Lower leg skin (tissue), 4 donors: ENCODE results near the gene GPS1. TPM values are rescaled to one million over a fixed set of nuclear protein-coding genes. Genes with fewer than 3 reads are reported as not detected.

Experiments
- DNase-seq, 2 donors: peaks; one replicate each; pipeline ENCODE4 v3.0.0-alpha.2; 2019; ENCODE audit warnings: low spot score in 2 of 2
- H3K4me3 ChIP-seq: fragments of 200-600 bp; sonication (generic); 2 replicates; pipeline ENCODE4 v1.5.1; 2017; ENCODE audit warnings: mild to moderate bottlenecking, low read depth; ENCODE audit not compliant: poor library complexity, severe bottlenecking
- POLR2A ChIP-seq, 2 donors: fragments of 450-650 bp; IDR thresholded peaks; one replicate each; pipeline ENCODE4 v1.6.1; 2016 to 2017; ENCODE audit warnings: antibody characterized with exemption in 2 of 2, mild to moderate bottlenecking in 1 of 2, moderate library complexity in 1 of 2
- WGBS, 2 donors: methylation state at CpG; one replicate each; pipeline ENCODE4 v1.1.5; 2018; 5-methylcytosine and 5-hydroxymethylcytosine counted together
- intact Hi-C: fragments of 100-400 bp; cut with DNase I; formaldehyde crosslinking; loops from one replicate; pipeline ENCODE4 v1.15.0; 2023; ENCODE audit warnings: low total_unique reads
- total RNA-seq, 4 donors: library from RNA; depleted of rRNA; stranded (reverse); fragments of >200 nt; gene quantifications; one replicate each; pipeline ENCODE4 v1.1.0, GENCODE V29; 2016
- TF ChIP-seq, protein P1 (sequence below), 3 donors: fragments of 450-650 bp; IDR thresholded peaks; one replicate each; pipeline ENCODE4 v1.5.1; 2016; ENCODE audit warnings: antibody characterized with exemption in 3 of 3, mild to moderate bottlenecking in 3 of 3, moderate library complexity in 2 of 3

The GPS1 gene
- total RNA-seq, 4 donors from 2014 or later: 57.2 to 99.3 (median 79.1) TPM

DNA sequence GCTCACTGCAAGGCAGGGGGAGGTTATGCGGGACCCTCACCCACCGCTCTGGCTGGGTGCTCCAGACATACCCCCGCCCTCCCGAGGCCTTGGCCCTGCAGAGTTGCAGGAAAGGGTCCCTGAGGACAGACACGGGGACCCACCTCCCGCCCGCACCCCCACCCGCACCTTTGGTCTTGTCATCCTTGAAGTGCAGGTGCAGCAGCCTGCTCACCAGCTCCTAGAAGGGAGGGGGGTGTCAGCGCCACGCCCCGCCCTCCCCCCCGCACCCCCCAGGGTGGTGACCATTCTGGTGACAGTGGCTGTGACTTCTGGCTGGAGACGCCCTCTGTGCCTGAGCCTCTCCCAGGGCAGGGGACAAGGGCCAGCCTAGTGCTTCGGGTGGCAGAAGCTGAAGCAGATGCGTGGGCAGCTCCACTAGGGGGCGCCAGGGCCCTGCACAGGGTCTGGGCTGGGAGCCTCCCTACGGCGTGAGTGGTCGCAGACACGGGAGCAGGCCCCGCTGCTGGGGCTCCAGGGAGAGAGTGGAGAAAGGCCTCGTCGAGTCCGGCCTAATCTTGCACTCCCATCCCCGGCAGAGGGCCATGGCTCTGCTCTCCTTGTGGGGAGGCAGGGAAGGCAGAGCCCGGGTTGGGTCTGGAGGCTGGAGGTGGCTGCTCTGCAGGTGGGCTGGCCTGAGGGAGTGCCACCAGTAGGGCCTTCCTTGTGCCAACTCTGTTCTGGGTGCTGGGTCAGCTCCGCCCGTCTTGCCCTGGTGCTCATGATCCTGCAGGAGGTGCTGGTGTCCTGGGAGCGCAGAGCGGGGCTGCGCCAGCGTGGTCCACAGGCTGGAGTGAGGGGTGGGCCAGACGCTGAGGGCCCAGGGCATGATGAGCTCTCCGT, 31.8 kb upstream of the GPS1 start:
- no peak overlapping the region for H3K4me3 ChIP-seq
- no peak for TF ChIP-seq POLR2A (IDR thresholded peaks at IDR 0.05)
- TF ChIP-seq, protein P1, sequence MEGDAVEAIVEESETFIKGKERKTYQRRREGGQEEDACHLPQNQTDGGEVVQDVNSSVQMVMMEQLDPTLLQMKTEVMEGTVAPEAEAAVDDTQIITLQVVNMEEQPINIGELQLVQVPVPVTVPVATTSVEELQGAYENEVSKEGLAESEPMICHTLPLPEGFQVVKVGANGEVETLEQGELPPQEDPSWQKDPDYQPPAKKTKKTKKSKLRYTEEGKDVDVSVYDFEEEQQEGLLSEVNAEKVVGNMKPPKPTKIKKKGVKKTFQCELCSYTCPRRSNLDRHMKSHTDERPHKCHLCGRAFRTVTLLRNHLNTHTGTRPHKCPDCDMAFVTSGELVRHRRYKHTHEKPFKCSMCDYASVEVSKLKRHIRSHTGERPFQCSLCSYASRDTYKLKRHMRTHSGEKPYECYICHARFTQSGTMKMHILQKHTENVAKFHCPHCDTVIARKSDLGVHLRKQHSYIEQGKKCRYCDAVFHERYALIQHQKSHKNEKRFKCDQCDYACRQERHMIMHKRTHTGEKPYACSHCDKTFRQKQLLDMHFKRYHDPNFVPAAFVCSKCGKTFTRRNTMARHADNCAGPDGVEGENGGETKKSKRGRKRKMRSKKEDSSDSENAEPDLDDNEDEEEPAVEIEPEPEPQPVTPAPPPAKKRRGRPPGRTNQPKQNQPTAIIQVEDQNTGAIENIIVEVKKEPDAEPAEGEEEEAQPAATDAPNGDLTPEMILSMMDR (IDR thresholded peaks at IDR 0.05): no peak
- WGBS, 2 donors: 63 to 90% methylated on average over 17 to 33 of the region's 34 CpGs
- DNase-seq: no peak
- intact Hi-C loops: loop anchor here (2.0 kb wide), 1 partner anchor 57 kb away; no protein-coding TSS in a partner anchor

DNA sequence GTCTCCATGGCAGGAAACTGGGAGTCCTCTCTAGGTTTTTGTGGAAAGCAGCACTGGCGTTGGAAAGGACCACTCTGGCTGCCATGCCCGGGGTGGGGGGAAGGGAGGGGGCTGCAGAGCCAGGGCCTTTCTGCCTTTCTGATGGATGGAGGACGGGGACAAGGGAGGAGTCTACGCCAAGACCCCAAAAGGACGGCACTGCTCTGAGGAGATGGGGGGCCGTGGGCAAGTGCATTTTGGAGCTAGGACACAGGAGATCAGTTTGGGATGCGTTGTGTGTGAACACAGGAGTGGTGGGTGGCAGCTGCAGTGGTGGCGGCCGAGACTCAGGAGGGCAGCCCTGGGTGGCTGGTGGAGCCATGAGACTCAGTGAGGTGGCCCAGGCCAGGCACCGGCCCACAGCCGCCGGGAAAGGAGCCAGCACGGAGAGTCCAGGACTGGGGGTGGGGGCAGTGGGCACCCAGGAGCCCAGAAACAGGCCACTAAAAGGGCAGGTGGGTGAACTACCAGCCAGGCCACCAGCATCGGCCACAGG, 31.1 kb upstream of the GPS1 start:
- DNase-seq: no peak
- no peak overlapping the region for H3K4me3 ChIP-seq
- WGBS, 2 donors: 73 to 74% methylated on average over 14 of the region's 14 CpGs
- intact Hi-C loops: no loop called here
- no peak for TF ChIP-seq POLR2A (IDR thresholded peaks at IDR 0.05)
- TF ChIP-seq, protein P1 (IDR thresholded peaks at IDR 0.05): no peak

DNA sequence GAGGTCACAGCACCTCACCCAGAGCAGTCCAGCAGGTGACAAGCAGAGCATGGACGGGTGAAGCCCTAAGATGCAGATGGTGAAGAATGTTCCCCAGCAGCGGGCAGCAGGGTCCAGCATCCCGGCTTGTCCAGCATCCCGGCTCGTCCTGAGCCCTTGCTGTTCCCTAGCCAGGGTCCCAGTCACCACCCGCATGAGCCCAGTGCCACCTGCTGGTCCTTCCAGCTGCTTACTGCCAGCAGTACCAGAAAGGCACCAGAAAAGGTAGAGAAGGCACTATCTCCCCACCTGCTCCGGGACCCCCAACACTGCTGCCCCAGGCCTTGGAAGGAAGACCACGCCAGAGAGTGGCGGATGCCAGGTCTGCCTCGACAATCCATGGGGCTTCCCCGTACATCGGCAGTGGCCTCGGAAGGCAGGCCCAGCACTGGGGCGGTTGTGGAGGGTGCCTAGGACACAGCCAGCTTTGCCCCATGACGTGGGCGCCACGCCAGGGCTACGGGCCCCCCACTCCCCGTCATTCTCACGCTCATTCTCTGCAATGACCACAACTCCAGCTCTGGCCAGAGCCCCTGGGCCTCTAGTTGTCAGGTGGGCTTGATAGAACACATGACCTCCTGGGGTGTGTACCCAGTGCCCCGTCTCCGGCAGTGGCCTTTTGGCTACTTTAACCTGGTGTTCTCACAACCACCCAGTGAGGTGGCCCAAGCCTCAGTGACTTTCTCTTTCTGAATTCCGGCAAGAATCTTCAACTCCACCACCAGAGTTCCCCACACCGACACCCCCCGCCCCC, 30.4 kb upstream of the GPS1 start:
- WGBS, 2 donors: 23 to 27% methylated on average over 22 to 25 of the region's 25 CpGs

DNA sequence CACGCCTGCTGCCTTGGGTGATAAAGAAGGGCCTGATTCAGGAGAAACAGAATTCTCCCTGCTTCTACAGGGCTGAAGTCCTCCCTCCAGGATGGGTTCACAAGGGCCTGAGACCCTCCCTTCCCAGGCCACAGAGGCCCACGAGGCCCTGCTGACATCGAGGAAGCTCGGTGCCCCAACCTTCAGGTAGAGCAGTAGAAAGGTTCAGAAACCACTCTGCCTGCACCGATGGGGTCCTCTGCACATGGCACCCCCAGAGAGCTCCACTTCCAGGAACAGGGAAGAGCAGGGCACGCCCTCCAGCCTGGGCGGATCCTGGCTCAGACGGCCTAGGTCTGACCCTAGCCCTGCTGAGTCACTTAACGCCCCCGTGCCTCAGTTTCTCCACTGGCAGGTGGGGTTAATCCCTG, 29.8 kb upstream of the GPS1 start:
- H3K4me3 ChIP-seq: peak overlapping the region; percentile 89
- intact Hi-C loops: no loop called here
- TF ChIP-seq POLR2A (IDR thresholded peaks at IDR 0.05): no peak
- TF ChIP-seq, protein P1 (IDR thresholded peaks at IDR 0.05): no peak
- no peak for DNase-seq
- WGBS, 2 donors: 3 to 8% methylated on average over 8 to 10 of the region's 10 CpGs

More for the DNA sequence above, 30.4 kb upstream of the GPS1 start:
- no peak overlapping the region for H3K4me3 ChIP-seq
- DNase-seq: peak in 1 of 2 donors; percentile 93
- TF ChIP-seq, protein P1 (IDR thresholded peaks at IDR 0.05): peak in 1 of 3 donors; percentile 66
- TF ChIP-seq POLR2A (IDR thresholded peaks at IDR 0.05): no peak
- intact Hi-C loops: no loop called here

DNA sequence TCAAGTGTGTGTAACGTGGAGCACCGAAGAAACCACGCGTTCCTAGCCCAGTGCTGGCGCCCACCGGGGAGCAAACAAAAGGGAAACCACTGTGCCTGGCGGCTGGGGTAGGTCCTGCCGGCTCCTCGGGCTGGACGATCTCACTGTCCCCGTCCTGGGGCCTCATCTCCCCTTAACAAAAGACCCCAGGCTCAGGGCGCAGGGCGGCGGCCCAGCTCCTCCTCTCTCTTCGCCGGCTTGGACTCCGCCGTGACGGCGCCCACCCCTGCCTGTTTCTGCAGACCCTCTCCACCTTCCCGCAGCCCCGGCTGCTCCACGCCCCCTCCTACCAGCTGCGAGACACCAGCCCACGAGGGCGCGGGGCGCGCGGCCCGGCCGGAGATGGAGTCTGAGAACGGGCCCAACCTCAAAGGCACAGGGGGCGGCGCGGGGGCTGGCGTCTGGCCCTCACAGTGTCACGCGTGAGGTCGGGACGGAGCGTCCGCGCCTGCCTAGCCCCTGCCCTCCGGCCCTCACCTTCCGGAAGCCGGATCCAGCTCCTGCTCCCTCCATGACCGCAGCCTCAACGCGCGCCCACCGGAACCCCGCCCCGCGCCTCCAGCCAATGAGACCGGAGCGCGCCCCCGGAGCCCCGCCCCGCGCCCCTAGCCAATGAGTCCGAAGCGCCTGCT, 29.3 kb upstream of the GPS1 start, which contains the start of gene CENPX:
Gene CENPX (minus strand): TSS at position 569 of the 671 bp plus-strand sequence. CDS start 17 bp downstream, at position 552.
- no peak for DNase-seq

More for the DNA sequence above, 29.3 kb upstream of the GPS1 start, which contains the start of gene CENPX:
- H3K4me3 ChIP-seq: peak within 1 kb of the TSS; percentile 89
- TF ChIP-seq, protein P1 (IDR thresholded peaks at IDR 0.05): no peak
- no peak for TF ChIP-seq POLR2A (IDR thresholded peaks at IDR 0.05)
- intact Hi-C loops: no loop called here
- WGBS, 2 donors: 0 to 3% methylated on average over 20 to 26 of the region's 64 CpGs
